ENCODE results near the gene VPS9D1. TPM values are rescaled to one million over a fixed set of nuclear protein-coding genes. Genes with fewer than 3 reads are reported as not detected.

VPS9D1 gene
- total RNA-seq, 1 donor from 2014 or later, result 3.4 TPM

- H3K27me3 ChIP-seq (ENCODE audit: control insufficient read depth, insufficient read depth, low read length), result no peaks in the 10 kb centered on the region
- TF ChIP-seq CTCF (IDR thresholded peaks at IDR 0.05; ENCODE audit: insufficient read depth, low read length, severe bottlenecking), result no peak
- FAIRE-seq (no peak), DNase-seq (ENCODE audit: low read depth) (no peak)
- peaks cover 23% of the 10 kb centered on the region for H3K36me3 ChIP-seq (ENCODE audit: control insufficient read depth, insufficient read depth, low read length)
- H3K4me3 ChIP-seq (ENCODE audit: low read depth, low read length), result no peak overlapping the region
Measured at GRCh38 chr16:89723279-89724250, 2.9 kb upstream of the VPS9D1 start.

GRCh38 chr16:89722392-89723278 lies 1.9 kb upstream of the VPS9D1 start:
- H3K4me3 ChIP-seq (ENCODE audit: low read depth, low read length), result peak overlapping the region; percentile 68
- TF ChIP-seq CTCF (IDR thresholded peaks at IDR 0.05; ENCODE audit: insufficient read depth, low read length, severe bottlenecking), result no peak
- H3K27me3 ChIP-seq (ENCODE audit: control insufficient read depth, insufficient read depth, low read length), result no peaks in the 10 kb centered on the region
- DNase-seq (ENCODE audit: low read depth), result peak; percentile 73
- no peak for FAIRE-seq
- peaks cover 20% of the 10 kb centered on the region for H3K36me3 ChIP-seq (ENCODE audit: control insufficient read depth, insufficient read depth, low read length)

GRCh38 chr16:89721546-89722391 lies 1.1 kb upstream of the VPS9D1 start:
- Histone ChIP-seq H3K27me3 (ENCODE audit: control insufficient read depth, insufficient read depth, low read length) (no peaks in the 10 kb centered on the region), H3K4me3 (ENCODE audit: low read depth, low read length) (peak overlapping the region; percentile 68), H3K36me3 (ENCODE audit: control insufficient read depth, insufficient read depth, low read length) (peaks cover 15% of the 10 kb centered on the region)
- no peak for TF ChIP-seq CTCF (IDR thresholded peaks at IDR 0.05; ENCODE audit: insufficient read depth, low read length, severe bottlenecking)
- no peak for FAIRE-seq
- DNase-seq (ENCODE audit: low read depth), result peak; percentile 32

- no peak for FAIRE-seq
- Histone ChIP-seq H3K36me3 (ENCODE audit: control insufficient read depth, insufficient read depth, low read length) (peaks cover 17% of the 10 kb centered on the region), H3K4me3 (ENCODE audit: low read depth, low read length) (peak overlapping the region; percentile 68), H3K27me3 (ENCODE audit: control insufficient read depth, insufficient read depth, low read length) (no peaks in the 10 kb centered on the region)
- no peak for DNase-seq (ENCODE audit: low read depth)
- no peak for TF ChIP-seq CTCF (IDR thresholded peaks at IDR 0.05; ENCODE audit: insufficient read depth, low read length, severe bottlenecking)
Measured at GRCh38 chr16:89720551-89720812, 216 bp downstream of the VPS9D1 start.

- DNase-seq (ENCODE audit: low read depth) (no peak), FAIRE-seq (no peak)
- Histone ChIP-seq H3K4me3 (ENCODE audit: low read depth, low read length) (no peak overlapping the region), H3K36me3 (ENCODE audit: control insufficient read depth, insufficient read depth, low read length) (peaks cover 4% of the 10 kb centered on the region), H3K27me3 (ENCODE audit: control insufficient read depth, insufficient read depth, low read length) (no peaks in the 10 kb centered on the region)
- TF ChIP-seq CTCF (IDR thresholded peaks at IDR 0.05; ENCODE audit: insufficient read depth, low read length, severe bottlenecking), result no peak
Measured at GRCh38 chr16:89717688-89718505, 2.8 kb downstream of the VPS9D1 start.
